Lung (tissue), 12 donors: ENCODE measurements around the gene CCDC73. TPM values are rescaled to one million over a fixed set of nuclear protein-coding genes. Genes with fewer than 3 reads are reported as not detected.

Experiments used
- ATAC-seq: fragments of 200-7000 bp; cut with Tn5 transposase; one replicate; pipeline ENCODE4 v1.9.1; 2020; ENCODE audit warnings: moderate number of reproducible peaks; ENCODE audit not compliant: insufficient read depth, low FRiP score
- DNase-seq, 3 donors: peaks; one replicate each; pipeline ENCODE4 v3.0.0-alpha.2; 2013 to 2017
- H3K27ac ChIP-seq, 2 donors: one replicate each; pipeline ENCODE4 v1.5.1; 2013; ENCODE audit warnings: mild to moderate bottlenecking in 2 of 2, moderate library complexity in 2 of 2, control low read depth in 1 of 2, inconsistent platforms in 1 of 2, low read depth in 1 of 2, low read length in 1 of 2
- H3K27me3 ChIP-seq, 3 donors: one replicate each; pipeline ENCODE4 v1.5.1; 2013; ENCODE audit warnings: low read length in 2 of 3; ENCODE audit not compliant: control insufficient read depth in 3 of 3, insufficient read depth in 3 of 3
- H3K36me3 ChIP-seq, 4 donors: one replicate each; pipeline ENCODE4 v1.5.1; 2013; ENCODE audit warnings: low read length in 4 of 4, mild to moderate bottlenecking in 1 of 4, moderate library complexity in 1 of 4; ENCODE audit not compliant: control insufficient read depth in 4 of 4, insufficient read depth in 4 of 4
- H3K4me1 ChIP-seq, 5 donors: one replicate each; pipeline ENCODE4 v1.5.1; 2013; ENCODE audit warnings: low read length in 5 of 5, mild to moderate bottlenecking in 2 of 5, moderate library complexity in 1 of 5; ENCODE audit not compliant: control insufficient read depth in 5 of 5, insufficient read depth in 5 of 5
- H3K4me3 ChIP-seq: one replicate; pipeline ENCODE4 v1.5.1; 2013; ENCODE audit warnings: mild to moderate bottlenecking, control low read depth, moderate library complexity
- H3K9ac ChIP-seq, 2 donors: one replicate each; pipeline ENCODE4 v1.5.1; 2013; ENCODE audit warnings: low read length in 2 of 2, control low read depth in 1 of 2; ENCODE audit not compliant: insufficient read depth in 1 of 2
- H3K9me3 ChIP-seq, 4 donors: one replicate each; pipeline ENCODE4 v1.5.1; 2013; ENCODE audit warnings: low read length in 3 of 4, mild to moderate bottlenecking in 1 of 4, moderate library complexity in 1 of 4; ENCODE audit not compliant: control insufficient read depth in 4 of 4, insufficient read depth in 3 of 4
- WGBS, 2 donors: extraction: QIAGEN DNeasy Blood & Tissue Kit; methylation state at CpG; one replicate each; pipeline ENCODE4 v1.1.7; 2013; 5-methylcytosine and 5-hydroxymethylcytosine counted together
- polyA plus RNA-seq, 2 donors: library from polyadenylated mRNA; stranded (reverse); fragments of 200-250 nt; gene quantifications; one replicate each; pipeline ENCODE4 v1.2.1, GENCODE V29; 2013
- total RNA-seq, 2 donors: library from RNA; depleted of rRNA in 1 of 2; stranded (reverse); fragments of >200 nt in 1 of 2; gene quantifications; one replicate each; pipeline ENCODE4 v1.2.1, GENCODE V29; 2014 to 2021
- TF ChIP-seq, protein P1 (sequence below): IDR thresholded peaks from 2 replicates; pipeline ENCODE4 v1.5.1; 2012; ENCODE audit warnings: mild to moderate bottlenecking; ENCODE audit errors: control extremely low read depth, extremely low read depth
- donor health status: control.
- donor health status: control.
- donor health status: Bipolar disorder and iron deficiency.
- donor health status: healthy.
- donor health status: DM: yes; HTN: yes; CAD: no.

CCDC73 gene
- total and polyA plus RNA-seq, 4 donors, result 0.03 to 0.17 (median 0.10) TPM

DNA sequence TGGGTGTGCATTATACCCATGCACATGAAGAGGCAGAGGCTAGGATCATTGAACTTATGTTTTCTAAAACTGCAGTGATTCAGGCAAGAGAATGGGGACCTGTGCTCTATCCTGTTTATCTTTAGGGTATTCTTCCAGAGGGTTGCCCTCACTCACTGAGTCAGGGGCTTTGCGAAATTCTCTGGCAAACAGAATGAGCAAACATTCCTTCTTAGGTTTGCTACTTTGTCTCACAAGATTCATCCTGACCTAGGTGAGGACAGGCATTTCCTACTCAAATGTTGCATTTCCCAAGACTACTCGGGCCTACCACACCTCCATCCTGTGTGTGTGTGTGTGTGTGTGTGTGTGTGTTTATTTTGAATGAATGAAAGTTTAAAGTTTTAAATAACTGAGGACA lies 213.5 kb downstream of the CCDC73 start:
- no peak for DNase-seq
- H3K4me3 ChIP-seq, result no peak overlapping the region
- H3K9ac ChIP-seq, result no peak overlapping the region
- TF ChIP-seq, protein P1, sequence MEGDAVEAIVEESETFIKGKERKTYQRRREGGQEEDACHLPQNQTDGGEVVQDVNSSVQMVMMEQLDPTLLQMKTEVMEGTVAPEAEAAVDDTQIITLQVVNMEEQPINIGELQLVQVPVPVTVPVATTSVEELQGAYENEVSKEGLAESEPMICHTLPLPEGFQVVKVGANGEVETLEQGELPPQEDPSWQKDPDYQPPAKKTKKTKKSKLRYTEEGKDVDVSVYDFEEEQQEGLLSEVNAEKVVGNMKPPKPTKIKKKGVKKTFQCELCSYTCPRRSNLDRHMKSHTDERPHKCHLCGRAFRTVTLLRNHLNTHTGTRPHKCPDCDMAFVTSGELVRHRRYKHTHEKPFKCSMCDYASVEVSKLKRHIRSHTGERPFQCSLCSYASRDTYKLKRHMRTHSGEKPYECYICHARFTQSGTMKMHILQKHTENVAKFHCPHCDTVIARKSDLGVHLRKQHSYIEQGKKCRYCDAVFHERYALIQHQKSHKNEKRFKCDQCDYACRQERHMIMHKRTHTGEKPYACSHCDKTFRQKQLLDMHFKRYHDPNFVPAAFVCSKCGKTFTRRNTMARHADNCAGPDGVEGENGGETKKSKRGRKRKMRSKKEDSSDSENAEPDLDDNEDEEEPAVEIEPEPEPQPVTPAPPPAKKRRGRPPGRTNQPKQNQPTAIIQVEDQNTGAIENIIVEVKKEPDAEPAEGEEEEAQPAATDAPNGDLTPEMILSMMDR, result no peak
- WGBS, 2 donors, result 62 to 64% methylated on average over 2 of the region's 2 CpGs
- H3K4me1 ChIP-seq, result peaks cover 0 to 11% (median 5%) of the 10 kb centered on the region in 5 donors
- peaks cover 0 to 5% (median 3%) of the 10 kb centered on the region in 3 donors for H3K27me3 ChIP-seq
- H3K27ac ChIP-seq, result no peak overlapping the region
- no peaks in the 10 kb centered on the region for H3K9me3 ChIP-seq
- H3K36me3 ChIP-seq, result no peaks in the 10 kb centered on the region
- no peak for ATAC-seq

DNA sequence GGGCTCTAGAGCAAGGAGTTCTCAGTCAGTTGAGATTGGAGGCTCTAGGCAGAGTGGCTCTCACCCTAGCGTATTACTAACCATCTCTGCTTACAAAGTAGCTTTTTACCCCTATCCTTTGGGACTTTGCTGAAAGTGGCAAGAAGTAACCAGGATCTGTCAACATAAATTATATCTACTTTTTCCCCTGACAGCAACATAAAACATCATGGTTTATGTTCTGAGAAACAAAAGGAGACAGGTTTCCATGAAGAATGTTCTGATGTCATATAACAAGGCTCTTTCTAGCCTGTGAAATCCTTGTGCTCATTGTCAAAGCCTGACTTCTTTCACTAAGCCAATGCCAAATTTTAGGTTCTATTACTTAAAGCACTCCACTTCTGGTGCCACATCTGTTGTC lies 218.0 kb downstream of the CCDC73 start:
- H3K9me3 ChIP-seq, result peaks cover 0 to 3% (median 0%) of the 10 kb centered on the region in 4 donors
- H3K27ac ChIP-seq, result no peak overlapping the region
- no peaks in the 10 kb centered on the region for H3K4me1 ChIP-seq
- H3K9ac ChIP-seq, result no peak overlapping the region
- DNase-seq, result no peak
- WGBS, 2 donors, result 92 to 98% methylated on average over 1 of the region's 1 CpG
- H3K36me3 ChIP-seq, result no peaks in the 10 kb centered on the region
- TF ChIP-seq, protein P1, result no peak
- peaks cover 0 to 5% (median 3%) of the 10 kb centered on the region in 3 donors for H3K27me3 ChIP-seq
- ATAC-seq, result no peak
- H3K4me3 ChIP-seq, result no peak overlapping the region

DNA sequence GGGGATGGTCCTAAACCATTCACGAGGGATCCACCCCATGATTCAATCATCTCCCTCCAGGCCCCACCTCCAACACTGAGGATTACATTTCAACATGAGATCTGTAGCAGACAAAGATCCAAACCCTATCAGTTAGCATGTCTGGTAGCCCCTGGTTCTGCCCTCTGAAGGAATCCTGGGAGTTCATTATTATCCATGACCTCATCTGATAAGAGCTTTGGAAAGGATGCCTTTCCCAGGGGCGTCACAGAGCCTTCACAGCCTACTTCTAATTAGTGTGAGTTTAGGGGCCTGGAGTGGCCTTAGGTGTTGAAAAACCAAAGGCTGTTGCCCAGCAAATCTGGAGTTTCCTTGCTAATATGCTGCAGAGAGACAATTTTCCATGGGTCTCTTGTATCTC lies 219.4 kb downstream of the CCDC73 start:
- WGBS, 2 donors, result 69 to 79% methylated on average over 2 of the region's 2 CpGs
- H3K36me3 ChIP-seq, result no peaks in the 10 kb centered on the region
- H3K27me3 ChIP-seq, result peaks cover 0 to 5% (median 3%) of the 10 kb centered on the region in 3 donors
- peaks cover 0 to 3% (median 0%) of the 10 kb centered on the region in 4 donors for H3K9me3 ChIP-seq
- DNase-seq (no peak), ATAC-seq (no peak)
- H3K27ac ChIP-seq, result no peak overlapping the region
- no peak overlapping the region for H3K9ac ChIP-seq
- TF ChIP-seq, protein P1, result no peak
- H3K4me3 ChIP-seq, result no peak overlapping the region
- H3K4me1 ChIP-seq, result no peaks in the 10 kb centered on the region

DNA sequence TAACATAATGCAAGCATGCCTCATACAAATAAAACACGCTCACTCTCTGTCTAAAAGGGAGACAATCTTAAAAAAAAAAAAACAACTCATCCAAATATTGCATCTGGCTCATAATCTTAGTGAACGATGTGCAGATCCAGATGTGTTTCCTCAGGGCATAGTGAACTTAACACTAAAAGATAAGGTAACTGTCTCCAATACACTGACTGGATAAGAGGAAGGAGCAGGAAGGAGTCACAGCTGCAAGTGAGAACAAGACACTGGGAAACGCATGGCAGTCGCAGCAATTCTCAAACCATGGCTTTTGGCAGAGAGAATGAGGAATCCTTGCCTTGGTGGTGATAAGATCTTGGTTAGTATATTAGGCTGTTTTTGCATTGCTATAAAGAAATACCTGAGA lies 220.0 kb downstream of the CCDC73 start:
- H3K9me3 ChIP-seq, result peaks cover 0 to 3% (median 0%) of the 10 kb centered on the region in 4 donors
- DNase-seq (no peak), ATAC-seq (no peak)
- H3K36me3 ChIP-seq, result no peaks in the 10 kb centered on the region
- H3K9ac ChIP-seq, result no peak overlapping the region
- TF ChIP-seq, protein P1, result no peak
- H3K27me3 ChIP-seq, result peaks cover 0 to 5% (median 3%) of the 10 kb centered on the region in 3 donors
- H3K27ac ChIP-seq, result no peak overlapping the region
- no peak overlapping the region for H3K4me3 ChIP-seq
- WGBS, 2 donors, result 77 to 87% methylated on average over 4 of the region's 4 CpGs
- no peaks in the 10 kb centered on the region for H3K4me1 ChIP-seq
